ENCODE measurements around the gene ANXA2R.

The ANXA2R gene

DNA sequence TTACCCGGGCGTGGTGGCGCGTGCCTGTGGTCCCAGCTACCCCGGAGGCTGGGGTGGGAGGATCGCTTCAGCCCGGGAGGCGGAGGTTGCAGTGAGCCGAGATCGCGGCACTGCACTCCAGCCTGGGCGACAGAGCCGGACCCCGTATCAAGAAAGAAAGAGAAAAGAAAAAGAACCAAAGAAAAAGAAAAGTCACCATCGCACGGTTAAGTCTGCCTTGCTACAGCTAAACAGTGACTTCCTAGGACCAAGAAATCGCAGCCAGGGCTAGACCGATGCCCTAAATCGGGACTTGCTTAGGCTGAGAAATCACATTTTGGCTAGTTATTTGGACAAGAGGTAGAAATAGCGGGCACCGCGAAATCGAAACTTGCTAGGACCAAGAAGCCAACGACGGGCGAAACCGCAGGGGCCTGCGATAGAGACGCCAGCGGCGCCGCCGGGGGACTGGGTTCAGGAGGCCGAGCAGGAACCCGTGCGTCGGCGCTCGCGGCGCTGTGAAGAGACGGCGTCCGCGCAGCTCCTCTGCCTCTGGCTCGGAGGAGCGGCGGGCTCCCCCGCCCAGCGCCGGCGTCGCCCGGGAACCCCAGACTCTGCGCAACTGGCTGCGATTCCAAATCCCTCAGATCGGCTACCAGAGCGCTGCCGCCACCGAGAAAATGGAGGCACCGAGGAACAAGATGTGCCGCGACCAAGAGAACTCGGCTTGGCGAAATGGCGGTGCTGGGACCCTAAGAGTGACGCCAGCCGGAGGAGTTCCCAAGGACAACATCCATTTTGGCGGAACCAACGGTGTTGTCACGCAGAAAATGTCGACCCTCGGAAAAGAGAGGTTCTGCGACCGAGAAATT is 26.1 kb upstream of the ANXA2R start (continued):
- TF ChIP-seq KLF8 (tag by site-specific recombination; IDR thresholded peaks at IDR 0.05), result peak; percentile 41; the same call in 1 of the 2 replicates
- TF ChIP-seq ZNF544 (tag by site-specific recombination; IDR thresholded peaks at IDR 0.05), result no peak
- no peak for TF ChIP-seq ZSCAN5A (tag by site-specific recombination; IDR thresholded peaks at IDR 0.05)
- TF ChIP-seq ZNF335 (tag by site-specific recombination; conservative IDR thresholded peaks at IDR 0.05), result peak; percentile 97
- peak; percentile 56; the same call in 1 of the 2 replicates for TF ChIP-seq ZXDB (tag by site-specific recombination; IDR thresholded peaks at IDR 0.05)
- TF ChIP-seq ZBTB20 (tag by site-specific recombination; IDR thresholded peaks at IDR 0.05), result peak; percentile 99
- peak; percentile 66 for TF ChIP-seq OSR2 (tag by site-specific recombination; IDR thresholded peaks at IDR 0.05)
- TF ChIP-seq, protein P1, sequence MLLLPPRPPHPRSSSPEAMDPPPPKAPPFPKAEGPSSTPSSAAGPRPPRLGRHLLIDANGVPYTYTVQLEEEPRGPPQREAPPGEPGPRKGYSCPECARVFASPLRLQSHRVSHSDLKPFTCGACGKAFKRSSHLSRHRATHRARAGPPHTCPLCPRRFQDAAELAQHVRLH (tag by site-specific recombination; IDR thresholded peaks at IDR 0.05), result peak; percentile 88
- peak; percentile 94 for TF ChIP-seq PRDM1 (tag by site-specific recombination; IDR thresholded peaks at IDR 0.05)
- peak; percentile 55; the same call in 1 of the 2 replicates for TF ChIP-seq ZFHX2 (tag by site-specific recombination; conservative IDR thresholded peaks at IDR 0.05)
- TF ChIP-seq HOXD13 (CRISPR knock-in tag; IDR thresholded peaks at IDR 0.05; ENCODE audit: borderline replicate concordance), result peak; percentile 22; the same call in 1 of the 2 replicates
- TF ChIP-seq GLIS1 (tag by site-specific recombination; IDR thresholded peaks at IDR 0.05), result 0 out of 2 replicates have a peak, but pooled peaks have one; percentile 27
- TF ChIP-seq, protein P2, sequence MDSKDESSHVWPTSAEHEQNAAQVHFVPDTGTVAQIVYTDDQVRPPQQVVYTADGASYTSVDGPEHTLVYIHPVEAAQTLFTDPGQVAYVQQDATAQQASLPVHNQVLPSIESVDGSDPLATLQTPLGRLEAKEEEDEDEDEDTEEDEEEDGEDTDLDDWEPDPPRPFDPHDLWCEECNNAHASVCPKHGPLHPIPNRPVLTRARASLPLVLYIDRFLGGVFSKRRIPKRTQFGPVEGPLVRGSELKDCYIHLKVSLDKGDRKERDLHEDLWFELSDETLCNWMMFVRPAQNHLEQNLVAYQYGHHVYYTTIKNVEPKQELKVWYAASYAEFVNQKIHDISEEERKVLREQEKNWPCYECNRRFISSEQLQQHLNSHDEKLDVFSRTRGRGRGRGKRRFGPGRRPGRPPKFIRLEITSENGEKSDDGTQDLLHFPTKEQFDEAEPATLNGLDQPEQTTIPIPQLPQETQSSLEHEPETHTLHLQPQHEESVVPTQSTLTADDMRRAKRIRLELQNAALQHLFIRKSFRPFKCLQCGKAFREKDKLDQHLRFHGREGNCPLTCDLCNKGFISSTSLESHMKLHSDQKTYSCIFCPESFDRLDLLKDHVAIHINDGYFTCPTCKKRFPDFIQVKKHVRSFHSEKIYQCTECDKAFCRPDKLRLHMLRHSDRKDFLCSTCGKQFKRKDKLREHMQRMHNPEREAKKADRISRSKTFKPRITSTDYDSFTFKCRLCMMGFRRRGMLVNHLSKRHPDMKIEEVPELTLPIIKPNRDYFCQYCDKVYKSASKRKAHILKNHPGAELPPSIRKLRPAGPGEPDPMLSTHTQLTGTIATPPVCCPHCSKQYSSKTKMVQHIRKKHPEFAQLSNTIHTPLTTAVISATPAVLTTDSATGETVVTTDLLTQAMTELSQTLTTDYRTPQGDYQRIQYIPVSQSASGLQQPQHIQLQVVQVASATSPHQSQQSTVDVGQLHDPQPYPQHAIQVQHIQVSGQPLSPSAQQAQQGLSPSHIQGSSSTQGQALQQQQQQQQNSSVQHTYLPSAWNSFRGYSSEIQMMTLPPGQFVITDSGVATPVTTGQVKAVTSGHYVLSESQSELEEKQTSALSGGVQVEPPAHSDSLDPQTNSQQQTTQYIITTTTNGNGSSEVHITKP (tag by site-specific recombination; IDR thresholded peaks at IDR 0.05), result peak; percentile 71
- peak; percentile 34; the same call in 1 of the 2 replicates for TF ChIP-seq KLF9 (tag by site-specific recombination; IDR thresholded peaks at IDR 0.05; ENCODE audit: low read depth)
- TF ChIP-seq, protein P3, sequence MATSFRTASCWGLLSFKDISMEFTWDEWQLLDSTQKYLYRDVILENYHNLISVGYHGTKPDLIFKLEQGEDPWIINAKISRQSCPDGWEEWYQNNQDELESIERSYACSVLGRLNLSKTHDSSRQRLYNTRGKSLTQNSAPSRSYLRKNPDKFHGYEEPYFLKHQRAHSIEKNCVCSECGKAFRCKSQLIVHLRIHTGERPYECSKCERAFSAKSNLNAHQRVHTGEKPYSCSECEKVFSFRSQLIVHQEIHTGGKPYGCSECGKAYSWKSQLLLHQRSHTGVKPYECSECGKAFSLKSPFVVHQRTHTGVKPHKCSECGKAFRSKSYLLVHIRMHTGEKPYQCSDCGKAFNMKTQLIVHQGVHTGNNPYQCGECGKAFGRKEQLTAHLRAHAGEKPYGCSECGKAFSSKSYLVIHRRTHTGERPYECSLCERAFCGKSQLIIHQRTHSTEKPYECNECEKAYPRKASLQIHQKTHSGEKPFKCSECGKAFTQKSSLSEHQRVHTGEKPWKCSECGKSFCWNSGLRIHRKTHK (tag by site-specific recombination; IDR thresholded peaks at IDR 0.05), result no peak
- 0 out of 2 replicates have a peak, but pooled peaks have one; percentile 5 for TF ChIP-seq ZNF513 (tag by site-specific recombination; IDR thresholded peaks at IDR 0.05)
- peak; percentile 62 for TF ChIP-seq ZNF610 (tag by site-specific recombination; IDR thresholded peaks at IDR 0.05; ENCODE audit: borderline replicate concordance)
- TF ChIP-seq TCF7L2 (IDR thresholded peaks at IDR 0.05; ENCODE audit: borderline replicate concordance, low read depth, low read length), result no peak
- TF ChIP-seq ZNF76 (tag by site-specific recombination; IDR thresholded peaks at IDR 0.05; ENCODE audit: borderline replicate concordance, low read depth), result peak; percentile 77
- TF ChIP-seq, protein P4, sequence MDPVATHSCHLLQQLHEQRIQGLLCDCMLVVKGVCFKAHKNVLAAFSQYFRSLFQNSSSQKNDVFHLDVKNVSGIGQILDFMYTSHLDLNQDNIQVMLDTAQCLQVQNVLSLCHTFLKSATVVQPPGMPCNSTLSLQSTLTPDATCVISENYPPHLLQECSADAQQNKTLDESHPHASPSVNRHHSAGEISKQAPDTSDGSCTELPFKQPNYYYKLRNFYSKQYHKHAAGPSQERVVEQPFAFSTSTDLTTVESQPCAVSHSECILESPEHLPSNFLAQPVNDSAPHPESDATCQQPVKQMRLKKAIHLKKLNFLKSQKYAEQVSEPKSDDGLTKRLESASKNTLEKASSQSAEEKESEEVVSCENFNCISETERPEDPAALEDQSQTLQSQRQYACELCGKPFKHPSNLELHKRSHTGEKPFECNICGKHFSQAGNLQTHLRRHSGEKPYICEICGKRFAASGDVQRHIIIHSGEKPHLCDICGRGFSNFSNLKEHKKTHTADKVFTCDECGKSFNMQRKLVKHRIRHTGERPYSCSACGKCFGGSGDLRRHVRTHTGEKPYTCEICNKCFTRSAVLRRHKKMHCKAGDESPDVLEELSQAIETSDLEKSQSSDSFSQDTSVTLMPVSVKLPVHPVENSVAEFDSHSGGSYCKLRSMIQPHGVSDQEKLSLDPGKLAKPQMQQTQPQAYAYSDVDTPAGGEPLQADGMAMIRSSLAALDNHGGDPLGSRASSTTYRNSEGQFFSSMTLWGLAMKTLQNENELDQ (tag by site-specific recombination; IDR thresholded peaks at IDR 0.05; ENCODE audit: low read depth), result no peak
- peak; percentile 95 for TF ChIP-seq ZBTB8A (tag by site-specific recombination; IDR thresholded peaks at IDR 0.05)
- no peak; the same call in 1 of the 2 replicates for TF ChIP-seq ZFP37 (tag by site-specific recombination; IDR thresholded peaks at IDR 0.05)
- TF ChIP-seq ZNF521 (tag by site-specific recombination; IDR thresholded peaks at IDR 0.05), result no peak
- TF ChIP-seq ZNF660 (tag by site-specific recombination; IDR thresholded peaks at IDR 0.05), result 0 out of 2 replicates have a peak, but pooled peaks have one; percentile 5

Data from HEK293 (cell line).